HG03520 (cell line): Measurements from ENCODE around the gene COA1.
A peak's percentile ranks its signal among the peaks of the same experiment; 100 is the strongest.
"Not testable (repeated sequence)": the region's sequence is repeated elsewhere in the genome, so short reads cannot be mapped to it uniquely, and the experiment has no call there.

Experiments used
- ATAC-seq: cut with Tn5 transposase; IDR thresholded peaks from one replicate; pipeline ENCODE4 v1.9.1; 2021; ENCODE audit warnings: mild to moderate bottlenecking, moderate library complexity; ENCODE audit not compliant: unreplicated experiment

The COA1 gene

GRCh38 chr7:43637114-43637806, 92.1 kb downstream of the COA1 start:
- ATAC-seq: no peak

- ATAC-seq: no peak
These were observed 93.2 kb downstream of the COA1 start for GRCh38 chr7:43636093-43636492.

GRCh38 chr7:43634384-43634783, 94.9 kb downstream of the COA1 start:
- ATAC-seq: no peak

GRCh38 chr7:43632746-43633145, 96.6 kb downstream of the COA1 start:
- ATAC-seq: no peak

- ATAC-seq: no peak
These were observed 97.8 kb downstream of the COA1 start for GRCh38 chr7:43631559-43631958.

GRCh38 chr7:43630482-43630881, 98.8 kb downstream of the COA1 start:
- no peak for ATAC-seq

GRCh38 chr7:43629857-43630256, 99.5 kb downstream of the COA1 start:
- ATAC-seq: no peak

- ATAC-seq: no peak
These were observed 100.9 kb downstream of the COA1 start for GRCh38 chr7:43628431-43628830.

- not testable (repeated sequence) for ATAC-seq
These were observed 101.5 kb downstream of the COA1 start for GRCh38 chr7:43627798-43628197.

GRCh38 chr7:43626695-43627094, 102.6 kb downstream of the COA1 start:
- ATAC-seq: no peak

- ATAC-seq: no peak
These were observed 103.3 kb downstream of the COA1 start for GRCh38 chr7:43625980-43626379.

GRCh38 chr7:43625453-43625852, 103.9 kb downstream of the COA1 start:
- no peak for ATAC-seq

- ATAC-seq: no peak
These were observed 105.2 kb downstream of the COA1 start for GRCh38 chr7:43624156-43624555.

- no peak for ATAC-seq
These were observed 107.4 kb downstream of the COA1 start for GRCh38 chr7:43621729-43622448.

GRCh38 chr7:43619213-43620012, 109.9 kb downstream of the COA1 start:
- ATAC-seq: no peak

GRCh38 chr7:43618073-43618472, 111.2 kb downstream of the COA1 start:
- ATAC-seq: no peak

- no peak for ATAC-seq
These were observed 112.3 kb downstream of the COA1 start for GRCh38 chr7:43616977-43617376.

GRCh38 chr7:43615558-43616145, 113.7 kb downstream of the COA1 start:
- ATAC-seq: no peak

- peak; percentile 73 for ATAC-seq
These were observed 116.4 kb downstream of the COA1 start for GRCh38 chr7:43612599-43613589.

GRCh38 chr7:43612128-43612527, 117.2 kb downstream of the COA1 start:
- no peak for ATAC-seq
